D341Med (cell line): ENCODE measurements around the gene SPINK4.

Experiments used
- DNase-seq: peaks from one replicate; pipeline ENCODE4 v3.0.0; 2012; ENCODE audit warnings: low spot score

The SPINK4 gene

GRCh38 chr9:33291901-33292300, 51.9 kb downstream of the SPINK4 start:
- DNase-seq: no peak

GRCh38 chr9:33293782-33294181, 53.8 kb downstream of the SPINK4 start:
- no peak for DNase-seq

GRCh38 chr9:33294670-33295432, 54.9 kb downstream of the SPINK4 start:
- DNase-seq: no peak

- DNase-seq: no peak
Measured at GRCh38 chr9:33295571-33295970, 55.6 kb downstream of the SPINK4 start.

- DNase-seq: no peak
Measured at GRCh38 chr9:33297432-33297831, 57.5 kb downstream of the SPINK4 start.
